PFSK-1 (cell line): ENCODE results near the gene JAKMIP1.

ENCODE experiments used
- FOXP2 ChIP-seq: optimal IDR thresholded peaks from 2 replicates; pipeline ENCODE3; 2011; ENCODE audit warnings: borderline replicate concordance, control low read depth, inconsistent platforms; ENCODE audit not compliant: insufficient read depth; ENCODE audit errors: extremely low read length, extremely low read depth
- POLR2AphosphoS5 ChIP-seq: IDR thresholded peaks from 2 replicates; pipeline ENCODE4 v1.6.1; 2012; ENCODE audit warnings: low read depth, mild to moderate bottlenecking, control low read depth, low read length, moderate library complexity
- REST ChIP-seq, 2 experiments: IDR thresholded peaks; 2 replicates each; pipeline versions ENCODE4 v1.6.1 to v1.8.0; 2011 to 2012; ENCODE audit warnings: low read depth in 2 of 2, low read length in 2 of 2, control low read depth in 1 of 2, inconsistent platforms in 1 of 2, mild to moderate bottlenecking in 1 of 2, moderate library complexity in 1 of 2; ENCODE audit not compliant: insufficient read depth in 1 of 2
- SIN3A ChIP-seq: IDR thresholded peaks from 2 replicates; pipeline ENCODE4 v1.6.1; 2012; ENCODE audit warnings: mild to moderate bottlenecking, low read length, moderate library complexity, borderline replicate concordance; ENCODE audit not compliant: insufficient read depth
- TAF1 ChIP-seq: IDR thresholded peaks from 2 replicates; pipeline ENCODE4 v1.6.1; 2012; ENCODE audit warnings: low read length, control low read depth, borderline replicate concordance; ENCODE audit not compliant: insufficient read depth

The JAKMIP1 gene

GRCh38 chr4:6132716-6133115, 67.6 kb downstream of the JAKMIP1 start:
- TF ChIP-seq FOXP2 (no peak), TAF1 (no peak), POLR2AphosphoS5 (no peak), SIN3A (no peak), REST (IDR thresholded peaks at IDR 0.05; ENCODE audit: insufficient read depth in 1 of 2, low read depth in 2 of 2, low read length in 2 of 2) (no peak)

- TF ChIP-seq SIN3A (no peak), POLR2AphosphoS5 (no peak), FOXP2 (no peak), REST (IDR thresholded peaks at IDR 0.05; ENCODE audit: insufficient read depth in 1 of 2, low read depth in 2 of 2, low read length in 2 of 2) (no peak), TAF1 (no peak)
These were observed 72.0 kb downstream of the JAKMIP1 start for GRCh38 chr4:6128221-6128850.

- no peak for TF ChIP-seq FOXP2
These were observed 73.2 kb downstream of the JAKMIP1 start for GRCh38 chr4:6126971-6127745.

- TF ChIP-seq TAF1 = no peak
- TF ChIP-seq POLR2AphosphoS5 = no peak
- no peak for TF ChIP-seq REST (IDR thresholded peaks at IDR 0.05; ENCODE audit: insufficient read depth in 1 of 2, low read depth in 2 of 2, low read length in 2 of 2)
- no peak for TF ChIP-seq SIN3A
- TF ChIP-seq FOXP2 = no peak
These were observed 75.2 kb downstream of the JAKMIP1 start for GRCh38 chr4:6125103-6125651.

- TF ChIP-seq REST (IDR thresholded peaks at IDR 0.05; ENCODE audit: insufficient read depth in 1 of 2, low read depth in 2 of 2, low read length in 2 of 2) (no peak), FOXP2 (no peak), TAF1 (no peak), POLR2AphosphoS5 (no peak)
These were observed 75.8 kb downstream of the JAKMIP1 start for GRCh38 chr4:6124386-6125102.
